HepG2 (cell line): ENCODE results near the gene RHEBL1. TPM values are rescaled to one million over a fixed set of nuclear protein-coding genes. Genes with fewer than 3 reads are reported as not detected.

ENCODE experiments used
- ARID4A ChIP-seq: sonication (generic); formaldehyde crosslinking; IDR thresholded peaks from 2 replicates; pipeline ENCODE4 v1.5.0; 2020; ENCODE audit warnings: mild to moderate bottlenecking, missing genetic modification reagents, borderline replicate concordance
- BCLAF1 ChIP-seq: fragments of 450-650 bp; IDR thresholded peaks from 2 replicates; pipeline ENCODE4 v1.6.1; 2017; ENCODE audit warnings: mild to moderate bottlenecking
- CSRNP1 ChIP-seq: sonication (generic); formaldehyde crosslinking; IDR thresholded peaks from 2 replicates; pipeline ENCODE4 v1.8.1; 2023; ENCODE audit warnings: mild to moderate bottlenecking, missing genetic modification reagents
- DPF2 ChIP-seq: sonication (generic); formaldehyde crosslinking; IDR thresholded peaks from 2 replicates; pipeline ENCODE4 v1.4.0; 2020; ENCODE audit warnings: mild to moderate bottlenecking, low read depth, missing genetic modification reagents, borderline replicate concordance
- NFATC3 ChIP-seq: sonication (generic); formaldehyde crosslinking; IDR thresholded peaks from 2 replicates; pipeline ENCODE4 v1.5.1; 2020; ENCODE audit warnings: mild to moderate bottlenecking, missing genetic modification reagents
- NFIC ChIP-seq: IDR thresholded peaks from 2 replicates; pipeline ENCODE4 v1.6.1; 2012; ENCODE audit warnings: mild to moderate bottlenecking, low read length, inconsistent platforms
- RELA ChIP-seq: sonication (generic); formaldehyde crosslinking; IDR thresholded peaks from 2 replicates; pipeline ENCODE4 v1.4.0; 2020; ENCODE audit warnings: missing genetic modification reagents
- RORA ChIP-seq: sonication (generic); formaldehyde crosslinking; IDR thresholded peaks from 2 replicates; pipeline ENCODE4 v1.5.0; 2020; ENCODE audit warnings: mild to moderate bottlenecking, missing genetic modification reagents, moderate library complexity
- SALL2 ChIP-seq: sonication (generic); formaldehyde crosslinking; IDR thresholded peaks from 2 replicates; pipeline ENCODE4 v1.8.1; 2023; ENCODE audit warnings: mild to moderate bottlenecking, missing genetic modification reagents, inconsistent platforms
- STAT5B ChIP-seq: sonication (generic); formaldehyde crosslinking; IDR thresholded peaks from 2 replicates; pipeline ENCODE4 v1.4.0; 2020; ENCODE audit warnings: missing genetic modification reagents
- TARDBP ChIP-seq: sonication (generic); formaldehyde crosslinking; IDR thresholded peaks from 2 replicates; pipeline ENCODE4 v1.8.0; 2022; ENCODE audit warnings: mild to moderate bottlenecking, missing genetic modification reagents
- ZBTB39 ChIP-seq: sonication (generic); formaldehyde crosslinking; IDR thresholded peaks from 2 replicates; pipeline ENCODE4 v1.5.0; 2020; ENCODE audit warnings: missing genetic modification reagents
- ZBTB44 ChIP-seq: sonication (generic); formaldehyde crosslinking; IDR thresholded peaks from 2 replicates; pipeline ENCODE4 v1.4.0; 2020; ENCODE audit warnings: missing genetic modification reagents
- ZKSCAN1 ChIP-seq: fragments of 150-350 bp; IDR thresholded peaks from 2 replicates; pipeline ENCODE4 v1.6.1; 2014; ENCODE audit warnings: low read length
- ZNF160 ChIP-seq: sonication (generic); formaldehyde crosslinking; IDR thresholded peaks from 2 replicates; pipeline ENCODE4 v1.8.0; 2022; ENCODE audit warnings: mild to moderate bottlenecking, inconsistent platforms, missing genetic modification reagents
- ZNF782 ChIP-seq: sonication (generic); formaldehyde crosslinking; IDR thresholded peaks from 2 replicates; pipeline ENCODE4 v1.4.0; 2020; ENCODE audit warnings: missing genetic modification reagents, mild to moderate bottlenecking, borderline replicate concordance
- polyA plus RNA-seq, 8 experiments: library from polyadenylated mRNA; depleted of rRNA in 3 of 8; stranded (reverse) in 7 of 8; unstranded in 1 of 8; fragments of >200 nt; fragmentation: Illumina TruSeq in 4 of 8; extraction: Trizol in 4 of 8; gene quantifications; 2 replicates each; pipeline versions ENCODE4 v1.2.1 to v1.2.3, GENCODE V29; 2011 to 2016; ENCODE audit warnings: low read depth in 4 of 8, missing spikeins in 1 of 8, mixed read lengths in 1 of 8; ENCODE audit not compliant: insufficient read depth in 1 of 8
- total RNA-seq, 5 experiments: library from RNA; depleted of rRNA; stranded (reverse); fragments of >200 nt; fragmentation: Illumina TruSeq; extraction: Trizol; gene quantifications; 2 replicates each; pipeline ENCODE4 v1.2.3, GENCODE V29; 2016; ENCODE audit warnings: low read depth in 1 of 5

Gene RHEBL1
- total and polyA plus RNA-seq, 2 of the 13 experiments (the other 11 are each of a cell fraction or from before 2014, with no cell fraction given), result 1.4 to 2.5 TPM

DNA sequence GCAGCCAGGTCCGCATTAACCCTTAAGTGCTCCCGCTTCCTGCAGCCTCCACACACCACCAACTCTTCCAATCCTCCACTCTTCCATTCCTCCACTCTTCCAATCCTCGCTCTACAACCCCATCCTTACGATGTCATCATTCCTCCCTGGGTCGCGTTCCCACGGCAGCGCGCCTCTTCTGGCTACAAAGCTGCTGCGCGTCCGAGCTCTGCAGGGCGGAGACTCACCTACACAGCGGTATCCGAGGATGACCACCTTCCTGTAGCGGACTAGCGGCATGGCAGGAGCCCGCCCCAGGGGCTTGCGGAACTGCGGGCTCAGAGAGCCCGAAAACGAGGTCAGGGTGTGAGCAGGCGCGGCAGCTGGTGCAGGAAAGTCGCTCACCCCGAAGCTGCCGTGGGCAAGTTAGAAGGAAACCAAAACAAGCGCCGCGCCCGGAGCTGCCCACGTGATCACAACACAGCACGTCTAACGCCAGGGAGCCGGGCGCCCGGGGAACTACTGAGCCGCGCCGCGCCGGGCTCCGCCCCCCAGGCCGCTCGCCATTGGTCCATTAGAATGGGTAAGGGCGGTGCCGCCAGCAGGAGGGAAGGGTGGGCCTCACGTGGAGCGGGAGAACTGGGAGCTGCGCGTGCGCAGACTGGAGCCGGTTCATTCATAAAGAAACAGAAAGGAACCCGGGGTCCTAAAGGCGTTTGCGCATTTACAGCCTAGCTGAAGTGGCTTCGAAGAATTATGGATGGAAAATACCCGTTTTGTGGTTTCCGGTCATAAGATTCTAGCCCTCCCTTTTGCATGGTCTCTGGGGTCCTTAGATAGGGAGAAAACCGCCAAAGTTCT is at the start of gene RHEBL1 (continued):
- no peak for TF ChIP-seq ZKSCAN1
- 0 out of 2 replicates have a peak, but pooled peaks have one; percentile 27 for TF ChIP-seq ZNF160 (CRISPR knock-in tag)
- TF ChIP-seq STAT5B (CRISPR knock-in tag), result no peak
- no peak for TF ChIP-seq BCLAF1
- no peak for TF ChIP-seq DPF2
- no peak for TF ChIP-seq ZBTB39 (CRISPR knock-in tag)
- no peak for TF ChIP-seq RORA
- TF ChIP-seq SALL2 (CRISPR knock-in tag), result no peak
- TF ChIP-seq ARID4A (CRISPR knock-in tag), result peak; percentile 92
- no peak for TF ChIP-seq NFATC3
- 0 out of 2 replicates have a peak, but pooled peaks have one; percentile 24 for TF ChIP-seq ZBTB44 (CRISPR knock-in tag)
- no peak; the same call in none of the 2 replicates for TF ChIP-seq TARDBP (CRISPR knock-in tag)
- no peak for TF ChIP-seq RELA
- TF ChIP-seq CSRNP1 (CRISPR knock-in tag), result 0 out of 2 replicates have a peak, but pooled peaks have one; percentile 58
- TF ChIP-seq NFIC, result no peak
- TF ChIP-seq ZNF782, result no peak
